Pancreas (tissue), 10 donors: ENCODE results near the gene SRP9. TPM values are rescaled to one million over a fixed set of nuclear protein-coding genes. Genes with fewer than 3 reads are reported as not detected.
"Not testable (repeated sequence)": the region's sequence is repeated elsewhere in the genome, so short reads cannot be mapped to it uniquely, and the experiment has no call there.

Experiments
- ATAC-seq, 4 donors: fragments of 200-7000 bp; cut with Tn5 transposase; one replicate each; pipeline versions ENCODE4 v1.8.0 to v1.9.1; 2020; ENCODE audit warnings: mild to moderate bottlenecking in 4 of 4, moderate library complexity in 4 of 4
- DNase-seq, 6 donors: peaks; one replicate each; pipeline ENCODE4 v3.0.0-alpha.2; 2020
- FAIRE-seq: peaks from 2 replicates; lab custom pipeline; 2012; peaks lifted over from hg19 to GRCh38; lab: Jason Lieb, UNC
- H3K27ac ChIP-seq, 4 donors: fragments of 200-600 bp; sonication (generic); 1 replicate in 3 of 4; 2 replicates in 1 of 4; pipeline versions ENCODE4 v1.5.0 to v1.8.0; 2020
- H3K27me3 ChIP-seq, 4 donors: fragments of 200-600 bp; one replicate each; pipeline ENCODE4 v1.8.0; 2021
- H3K36me3 ChIP-seq, 3 donors: fragments of 200-600 bp; sonication (generic) in 1 of 3; one replicate each; pipeline versions ENCODE4 v1.5.0 to v1.8.0; 2020 to 2021
- H3K4me1 ChIP-seq, 3 donors: fragments of 200-600 bp; one replicate each; pipeline ENCODE4 v1.8.0; 2021
- H3K4me3 ChIP-seq, 4 donors: fragments of 200-600 bp; sonication (generic) in 2 of 4; one replicate each; pipeline versions ENCODE4 v1.5.0 to v1.8.0; 2020 to 2021
- H3K9me3 ChIP-seq, 4 donors: fragments of 200-600 bp; one replicate each; pipeline ENCODE4 v1.8.0; 2021
- WGBS, 2 donors: extraction: QIAGEN DNeasy Blood & Tissue Kit; methylation state at CpG; one replicate each; pipeline ENCODE4 v1.1.7; 2013; 5-methylcytosine and 5-hydroxymethylcytosine counted together
- intact Hi-C, 3 donors: fragments of 100-400 bp; cut with DNase I; formaldehyde crosslinking; loops; one replicate each; pipeline versions ENCODE4 v1.11.1 to v1.14.2; 2022
- polyA plus RNA-seq, 2 donors: library from polyadenylated mRNA; stranded (reverse); fragments of 200-250 nt; gene quantifications; one replicate each; pipeline ENCODE4 v1.2.3, GENCODE V29; 2013
- total RNA-seq, 6 donors: library from RNA; stranded (reverse); fragmentation: NEBNext Ultra II Directional in 4 of 6; extraction: Animal tissue kit (Norgen Biotek cat#: 25700) in 4 of 6; gene quantifications; one replicate each; pipeline versions ENCODE4 v1.2.1 to v1.2.4, GENCODE V29; 2021 to 2023
- TF ChIP-seq, protein P1 (sequence below), 4 donors: fragments of 200-600 bp; sonication (generic) in 3 of 4; IDR thresholded peaks; one replicate each; pipeline versions ENCODE4 v1.5.0 to v1.8.0; 2021; ENCODE audit warnings: antibody characterized with exemption in 4 of 4
- donor health status: healthy with polysubstance abuse.
- donor health status: DM: no; HTN: no; CAD: no; lungs with moderate emphysema.
- donor health status: DM: no; HTN: no; CAD: no.
- donor health status: control.
- donor health status: control.
- donor health status: Bipolar disorder and iron deficiency.
- donor health status: DM: yes; HTN: yes; CAD: no.
- donor health status: DM: no; HTN: no; CAD: no.
- donor health status: DM: no; HTN: no; CAD: no.
- donor health status: DM: yes; HTN: yes; CAD: no.

Gene SRP9
- total and polyA plus RNA-seq, 8 donors = 63.0 to 145 (median 89.5) TPM

DNA sequence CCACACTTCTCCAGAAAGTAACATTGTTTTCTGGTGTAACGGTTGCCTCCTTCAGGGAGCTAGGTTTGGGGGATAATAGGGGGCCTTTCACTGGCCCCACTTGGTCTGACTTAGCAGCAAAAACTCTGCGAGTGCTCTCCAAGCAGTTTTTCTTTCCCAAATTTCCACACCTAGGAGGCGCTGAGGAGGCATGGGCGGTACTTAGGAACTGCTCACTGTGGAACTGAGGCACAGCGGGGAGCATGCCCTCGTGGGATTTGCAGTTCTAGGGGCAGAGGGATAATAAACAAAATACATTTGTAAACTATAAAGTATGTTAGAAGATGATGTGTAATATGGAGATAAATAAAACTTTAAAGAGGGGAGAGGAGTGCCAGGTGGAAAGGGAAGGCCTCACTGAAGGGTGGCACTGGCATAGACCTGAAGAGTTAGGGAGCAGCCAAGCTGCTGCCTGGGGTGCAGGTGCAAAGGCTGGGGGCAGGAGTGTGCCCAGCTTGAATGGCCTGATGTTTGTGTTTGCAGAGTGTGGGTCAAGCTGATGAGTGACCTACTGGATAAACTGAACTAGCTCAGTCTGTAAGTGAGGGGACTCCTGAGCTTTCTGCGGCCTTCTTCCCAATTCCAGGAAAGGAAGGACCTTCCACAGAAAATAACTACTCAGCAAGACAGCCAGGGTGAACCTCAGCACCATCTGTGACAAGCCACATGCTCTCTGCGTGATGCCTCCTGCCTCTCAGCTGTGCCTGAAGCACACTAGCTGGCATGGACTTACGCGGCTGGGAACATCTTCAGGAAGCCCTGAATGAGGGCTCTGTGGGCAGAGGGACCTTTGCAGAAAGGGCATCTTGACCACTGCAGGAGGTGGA lies 34.2 kb downstream of the SRP9 start:
- FAIRE-seq (no peak), ATAC-seq (peak; percentile 31 to 47 (median 36)), DNase-seq (no peak)
- Histone ChIP-seq H3K4me3 (peak overlapping the region; percentile 3 to 72 (median 58)), H3K9me3 (no peaks in the 10 kb centered on the region), H3K4me1 (peaks cover 47 to 52% (median 51%) of the 10 kb centered on the region in 3 donors), H3K36me3 (no peaks in the 10 kb centered on the region), H3K27me3 (no peaks in the 10 kb centered on the region), H3K27ac (peak overlapping the region; percentile 62 to 83 (median 78))
- WGBS, 2 donors = 30 to 34% methylated on average over 10 of the region's 10 CpGs
- intact Hi-C loops = no loop called here
- TF ChIP-seq, protein P1, sequence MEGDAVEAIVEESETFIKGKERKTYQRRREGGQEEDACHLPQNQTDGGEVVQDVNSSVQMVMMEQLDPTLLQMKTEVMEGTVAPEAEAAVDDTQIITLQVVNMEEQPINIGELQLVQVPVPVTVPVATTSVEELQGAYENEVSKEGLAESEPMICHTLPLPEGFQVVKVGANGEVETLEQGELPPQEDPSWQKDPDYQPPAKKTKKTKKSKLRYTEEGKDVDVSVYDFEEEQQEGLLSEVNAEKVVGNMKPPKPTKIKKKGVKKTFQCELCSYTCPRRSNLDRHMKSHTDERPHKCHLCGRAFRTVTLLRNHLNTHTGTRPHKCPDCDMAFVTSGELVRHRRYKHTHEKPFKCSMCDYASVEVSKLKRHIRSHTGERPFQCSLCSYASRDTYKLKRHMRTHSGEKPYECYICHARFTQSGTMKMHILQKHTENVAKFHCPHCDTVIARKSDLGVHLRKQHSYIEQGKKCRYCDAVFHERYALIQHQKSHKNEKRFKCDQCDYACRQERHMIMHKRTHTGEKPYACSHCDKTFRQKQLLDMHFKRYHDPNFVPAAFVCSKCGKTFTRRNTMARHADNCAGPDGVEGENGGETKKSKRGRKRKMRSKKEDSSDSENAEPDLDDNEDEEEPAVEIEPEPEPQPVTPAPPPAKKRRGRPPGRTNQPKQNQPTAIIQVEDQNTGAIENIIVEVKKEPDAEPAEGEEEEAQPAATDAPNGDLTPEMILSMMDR (IDR thresholded peaks at IDR 0.05) = peak in 2 of 4 donors; percentile 12 to 19

DNA sequence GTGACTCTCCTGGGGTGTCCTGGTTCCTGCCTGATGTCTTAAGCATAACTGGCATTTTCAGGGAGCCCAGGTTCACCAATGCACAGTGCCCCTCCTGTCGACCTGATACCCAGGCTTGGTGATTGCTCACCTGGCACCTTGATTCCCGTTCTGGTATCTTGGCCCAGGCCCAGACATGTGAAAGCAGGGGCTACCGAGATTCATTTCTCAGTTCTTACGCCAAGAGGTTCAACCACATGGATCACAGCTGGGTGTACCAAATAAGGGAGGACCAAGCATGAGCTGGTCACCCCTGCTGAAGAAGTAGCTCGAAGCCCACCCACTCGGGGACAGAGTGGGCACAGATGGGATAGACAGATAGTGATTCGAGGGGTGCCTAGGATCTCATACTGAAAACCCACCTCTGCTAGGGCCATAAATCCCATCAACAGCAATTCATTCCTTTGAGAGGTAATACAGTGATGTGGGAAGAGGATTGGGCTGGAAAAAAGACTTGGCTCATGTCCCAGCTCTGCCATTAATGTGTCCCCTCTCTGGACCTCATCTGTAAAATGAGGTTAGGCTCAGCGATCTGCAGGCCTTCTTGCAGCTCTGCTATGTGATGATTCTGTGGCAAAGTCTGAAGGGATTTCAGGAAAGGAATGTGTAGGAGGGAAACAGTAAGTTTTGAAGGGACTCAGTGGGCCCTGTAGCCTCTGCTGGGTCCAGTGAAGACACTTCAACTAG lies 35.0 kb downstream of the SRP9 start:
- Histone ChIP-seq H3K9me3 (no peaks in the 10 kb centered on the region), H3K27ac (peak overlapping the region; percentile 61 to 83 (median 78)), H3K4me1 (peaks cover 54 to 60% (median 59%) of the 10 kb centered on the region in 3 donors), H3K4me3 (peak overlapping the region in 2 of 4 donors; percentile 56 to 72), H3K27me3 (no peaks in the 10 kb centered on the region), H3K36me3 (no peaks in the 10 kb centered on the region)
- 44 to 47% methylated on average over 8 of the region's 8 CpGs for WGBS, 2 donors
- no peak for FAIRE-seq
- TF ChIP-seq, protein P1 (IDR thresholded peaks at IDR 0.05) = no peak
- intact Hi-C loops = no loop called here
- no peak for ATAC-seq
- no peak for DNase-seq

DNA sequence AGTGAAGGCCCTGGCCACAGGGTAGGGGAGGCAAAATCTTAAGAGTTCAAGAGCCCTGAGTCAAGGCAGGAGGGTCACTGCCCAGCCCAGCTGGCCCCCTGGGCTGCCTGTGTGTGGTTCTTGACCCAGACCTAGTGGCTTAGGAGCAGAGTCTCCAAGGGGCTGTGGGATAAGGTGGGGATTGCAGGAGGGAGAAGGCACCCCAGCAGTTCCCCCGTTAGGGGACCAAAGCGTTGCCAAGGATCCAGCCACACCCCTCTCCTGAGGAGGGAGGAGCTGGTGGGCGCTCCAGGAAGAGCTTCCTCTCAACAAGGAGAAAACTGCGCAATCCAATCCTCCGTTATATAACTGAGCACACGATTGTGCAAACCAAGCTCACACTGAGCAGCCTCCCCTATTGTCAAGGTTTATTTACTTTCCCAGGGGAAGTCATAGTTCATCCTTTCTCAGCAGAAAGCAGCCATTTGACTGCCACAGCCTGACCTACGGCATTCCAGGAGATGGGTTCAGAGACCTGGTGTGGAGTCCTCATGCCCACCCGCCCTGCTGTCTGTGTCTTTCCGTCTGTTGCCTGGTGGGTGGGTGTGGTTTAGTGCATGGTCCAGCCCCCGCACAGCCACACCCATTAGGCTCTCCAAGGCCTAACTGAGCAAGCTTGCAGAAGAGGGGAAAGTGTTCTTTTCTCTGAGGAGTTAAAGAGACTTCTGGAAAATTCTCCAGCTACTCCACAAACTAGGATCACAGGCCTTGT lies 35.8 kb downstream of the SRP9 start:
- Histone ChIP-seq H3K4me3 (no peak overlapping the region), H3K36me3 (no peaks in the 10 kb centered on the region), H3K27ac (peak overlapping the region; percentile 61 to 83 (median 78)), H3K27me3 (no peaks in the 10 kb centered on the region), H3K4me1 (peaks cover 62 to 67% (median 66%) of the 10 kb centered on the region in 3 donors), H3K9me3 (no peaks in the 10 kb centered on the region)
- no peak for FAIRE-seq
- peak in 3 of 6 donors; percentile 59 to 67 (median 59) for DNase-seq
- TF ChIP-seq, protein P1 (IDR thresholded peaks at IDR 0.05) = no peak
- peak; percentile 35 to 52 (median 41) for ATAC-seq
- intact Hi-C loops = no loop called here
- 12 to 20% methylated on average over 10 of the region's 10 CpGs for WGBS, 2 donors

DNA sequence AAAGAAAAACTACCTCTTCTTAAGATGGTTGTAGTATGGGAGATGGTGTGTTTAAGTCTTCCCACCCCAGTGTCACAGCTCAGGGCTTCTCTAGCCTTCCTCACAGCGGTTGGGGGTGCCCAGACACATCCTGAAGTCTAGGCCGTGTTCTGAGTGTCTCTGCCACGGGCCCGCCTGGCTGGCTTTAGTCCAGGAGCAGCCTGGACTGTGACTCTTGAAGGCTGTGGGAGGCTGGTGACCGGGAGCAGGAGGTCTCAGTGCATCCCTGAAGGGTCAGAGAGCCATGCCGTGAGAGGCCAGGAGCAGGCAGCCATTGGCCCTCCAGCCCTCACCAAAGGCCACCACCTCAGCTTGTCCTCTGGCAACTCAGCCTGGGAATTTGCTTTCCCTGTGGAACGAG lies 36.8 kb downstream of the SRP9 start:
- WGBS, 2 donors = 42 to 56% methylated on average over 7 of the region's 7 CpGs
- DNase-seq (no peak), FAIRE-seq (no peak), ATAC-seq (no peak)
- Histone ChIP-seq H3K27ac (peak overlapping the region; percentile 17 to 83 (median 78)), H3K4me3 (no peak overlapping the region), H3K27me3 (no peaks in the 10 kb centered on the region), H3K4me1 (peaks cover 68 to 74% (median 70%) of the 10 kb centered on the region in 3 donors), H3K9me3 (no peaks in the 10 kb centered on the region), H3K36me3 (no peaks in the 10 kb centered on the region)
- TF ChIP-seq, protein P1 (IDR thresholded peaks at IDR 0.05) = no peak
- intact Hi-C loops = no loop called here

DNA sequence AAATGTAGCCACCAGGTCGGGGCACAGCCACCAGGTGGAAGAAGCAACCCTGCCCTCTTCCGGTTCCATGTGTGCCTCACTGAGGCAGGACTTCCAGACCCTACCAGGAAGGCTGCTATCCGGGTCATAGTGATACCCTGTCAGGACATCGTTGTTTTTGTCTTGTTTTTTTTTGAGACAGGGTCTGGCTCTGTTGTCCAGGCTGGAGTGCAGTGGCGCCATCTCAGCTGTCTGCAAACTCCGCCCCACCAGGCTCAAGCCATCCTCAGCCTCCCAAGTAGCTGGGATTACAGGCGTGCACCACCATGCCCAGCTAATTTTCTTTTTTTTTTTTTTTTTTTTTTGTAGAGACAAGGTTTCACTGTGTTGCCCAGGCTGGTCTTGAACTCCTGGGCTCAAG lies 37.5 kb downstream of the SRP9 start:
- Histone ChIP-seq H3K4me1 (peaks cover 75 to 81% (median 77%) of the 10 kb centered on the region in 3 donors), H3K27ac (peak overlapping the region in 3 of 4 donors; percentile 75 to 83 (median 82))
- not testable (repeated sequence) for FAIRE-seq

More for the DNA sequence above, 37.5 kb downstream of the SRP9 start:
- H3K9me3 ChIP-seq, H3K27me3 ChIP-seq, H3K36me3 ChIP-seq, DNase-seq, ATAC-seq, H3K4me3 ChIP-seq, intact Hi-C loops: not testable (repeated sequence)
- WGBS, 2 donors = 72 to 78% methylated on average over 7 of the region's 7 CpGs
